Loucy (cell line): ENCODE results near the gene RBFOX2.

ENCODE experiments used
- H2AFZ ChIP-seq: fragments of 200-600 bp; sonication (generic); 2 replicates; pipeline ENCODE4 v1.6.0; 2016; ENCODE audit warnings: antibody characterized with exemption, mild to moderate bottlenecking, low read length, moderate library complexity
- H3F3A ChIP-seq: fragments of 200-600 bp; 2 replicates; pipeline ENCODE4 v1.6.0; 2016; ENCODE audit warnings: antibody characterized with exemption, low read depth, mild to moderate bottlenecking
- H3K27me3 ChIP-seq: fragments of 200-600 bp; sonication (generic); 2 replicates; pipeline ENCODE4 v1.6.1; 2014; ENCODE audit warnings: low read length, mild to moderate bottlenecking; ENCODE audit not compliant: insufficient read depth, poor library complexity, severe bottlenecking
- H3K36me3 ChIP-seq: fragments of 200-600 bp; sonication (generic); 2 replicates; pipeline ENCODE4 v1.6.1; 2016; ENCODE audit warnings: low read length; ENCODE audit not compliant: insufficient read depth
- H3K4me1 ChIP-seq: fragments of 200-600 bp; sonication (generic); 2 replicates; pipeline ENCODE4 v1.5.1; 2014; ENCODE audit warnings: low read length, mild to moderate bottlenecking; ENCODE audit not compliant: insufficient read depth, poor library complexity, severe bottlenecking
- H3K4me2 ChIP-seq: fragments of 200-600 bp; sonication (generic); 2 replicates; pipeline ENCODE4 v1.6.0; 2014; ENCODE audit warnings: antibody characterized with exemption, low read length, low read depth, mild to moderate bottlenecking; ENCODE audit not compliant: poor library complexity, severe bottlenecking
- H3K4me3 ChIP-seq: fragments of 200-600 bp; sonication (generic); 2 replicates; pipeline ENCODE4 v1.5.1; 2014; ENCODE audit warnings: low read length, mild to moderate bottlenecking, mixed read lengths; ENCODE audit not compliant: poor library complexity, severe bottlenecking
- H3K79me2 ChIP-seq: fragments of 200-600 bp; sonication (generic); 2 replicates; pipeline ENCODE4 v1.6.1; 2014; ENCODE audit warnings: low read length; ENCODE audit not compliant: insufficient read depth
- H3K9ac ChIP-seq: fragments of 200-600 bp; sonication (generic); 2 replicates; pipeline ENCODE4 v1.6.0; 2014; ENCODE audit warnings: mild to moderate bottlenecking, low read depth, low read length, moderate library complexity; ENCODE audit not compliant: poor library complexity, severe bottlenecking
- H3K9me2 ChIP-seq: fragments of 200-600 bp; sonication (generic); replicated peaks from 2 replicates; pipeline ENCODE4 v1.6.1; 2016; ENCODE audit warnings: low read depth, low read length, mixed read lengths
- H3K9me3 ChIP-seq: fragments of 200-600 bp; sonication (generic); 2 replicates; pipeline ENCODE4 v1.6.1; 2014; ENCODE audit warnings: mild to moderate bottlenecking, antibody characterized with exemption, low read length, low read depth; ENCODE audit not compliant: insufficient read depth
- H4K20me1 ChIP-seq: fragments of 200-600 bp; sonication (generic); 2 replicates; pipeline ENCODE4 v1.6.0; 2014; ENCODE audit warnings: antibody characterized with exemption, low read length, mild to moderate bottlenecking; ENCODE audit not compliant: insufficient read depth, poor library complexity, severe bottlenecking
- CTCF ChIP-seq: fragments of 200-600 bp; sonication (generic); conservative IDR thresholded peaks from 2 replicates; pipeline ENCODE4 v1.5.1; 2014; ENCODE audit warnings: mild to moderate bottlenecking, antibody characterized with exemption, low read length
- EZH2phosphoT487 ChIP-seq: fragments of 200-600 bp; IDR thresholded peaks from 2 replicates; pipeline ENCODE4 v1.6.1; 2018; ENCODE audit warnings: antibody characterized with exemption, mild to moderate bottlenecking, moderate library complexity, borderline replicate concordance

Gene RBFOX2

GRCh38 chr22:35904752-35905151 lies 123.9 kb downstream of the RBFOX2 start:
- Histone ChIP-seq H3K9me2 (no peaks in the 10 kb centered on the region), H3F3A (peaks cover 20% of the 10 kb centered on the region), H3K36me3 (no peaks in the 10 kb centered on the region), H3K4me2 (no peak overlapping the region), H3K27me3 (no peaks in the 10 kb centered on the region), H3K4me1 (peaks cover 54% of the 10 kb centered on the region), H4K20me1 (no peaks in the 10 kb centered on the region), H2AFZ (no peak overlapping the region), H3K4me3 (no peak overlapping the region), H3K79me2 (peaks cover 7% of the 10 kb centered on the region), H3K9ac (no peak overlapping the region), H3K9me3 (no peaks in the 10 kb centered on the region)
- TF ChIP-seq CTCF (no peak), EZH2phosphoT487 (no peak)

- no peak overlapping the region for H2AFZ ChIP-seq
- H3F3A ChIP-seq: peaks cover 20% of the 10 kb centered on the region
- H3K79me2 ChIP-seq: peaks cover 7% of the 10 kb centered on the region
- no peak overlapping the region for H3K4me3 ChIP-seq
- no peaks in the 10 kb centered on the region for H4K20me1 ChIP-seq
- peak overlapping the region; percentile 12 for H3K4me2 ChIP-seq
- no peak overlapping the region for H3K9ac ChIP-seq
- TF ChIP-seq CTCF: no peak
- no peak for TF ChIP-seq EZH2phosphoT487
- no peaks in the 10 kb centered on the region for H3K27me3 ChIP-seq
- no peaks in the 10 kb centered on the region for H3K9me3 ChIP-seq
- H3K4me1 ChIP-seq: peaks cover 59% of the 10 kb centered on the region
- no peaks in the 10 kb centered on the region for H3K36me3 ChIP-seq
- H3K9me2 ChIP-seq: no peaks in the 10 kb centered on the region
Observed at GRCh38 chr22:35904336-35904692, 124.3 kb downstream of the RBFOX2 start.

DNA sequence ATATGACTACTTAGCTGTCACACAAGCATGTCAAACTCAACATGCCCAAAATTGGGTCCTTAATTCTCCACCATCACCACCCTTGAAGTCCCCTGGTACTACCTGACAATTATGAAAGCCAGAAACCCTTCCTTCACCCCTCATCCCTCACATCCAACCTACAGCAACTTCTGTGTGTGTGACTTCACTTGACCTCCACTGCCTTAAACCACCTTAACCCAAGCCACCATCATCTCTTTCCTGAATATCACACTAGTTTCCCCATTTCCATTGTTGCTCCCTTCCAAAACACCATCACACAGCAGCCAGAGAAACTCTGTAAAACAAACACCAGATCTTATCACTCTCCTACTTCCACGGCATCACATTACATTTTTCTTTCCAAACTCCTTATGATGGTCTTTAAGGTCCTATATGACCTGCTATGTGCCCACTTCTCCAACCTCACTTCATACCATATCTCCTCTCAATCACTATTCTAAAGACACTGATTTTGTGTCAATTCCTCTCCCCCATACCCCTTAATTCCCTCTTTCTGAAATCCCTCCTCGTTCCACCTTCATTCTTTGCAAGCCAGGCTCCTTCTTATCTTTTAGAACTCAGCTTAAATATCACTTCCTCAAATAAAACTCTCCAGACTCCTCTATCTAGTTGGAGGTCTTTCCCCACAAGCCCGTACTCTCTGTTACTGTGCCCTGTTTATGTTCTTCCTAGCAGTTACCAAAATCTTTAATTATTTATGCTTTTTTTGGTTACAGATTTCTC lies 124.9 kb downstream of the RBFOX2 start:
- peaks cover 20% of the 10 kb centered on the region for H3F3A ChIP-seq
- H3K4me3 ChIP-seq: no peak overlapping the region
- H3K79me2 ChIP-seq: peaks cover 7% of the 10 kb centered on the region
- TF ChIP-seq CTCF (no peak), EZH2phosphoT487 (no peak)
- H3K27me3 ChIP-seq: no peaks in the 10 kb centered on the region
- H3K9me3 ChIP-seq: no peaks in the 10 kb centered on the region
- H3K4me1 ChIP-seq: peaks cover 62% of the 10 kb centered on the region
- H4K20me1 ChIP-seq: no peaks in the 10 kb centered on the region
- H3K9me2 ChIP-seq: no peaks in the 10 kb centered on the region
- H3K9ac ChIP-seq: no peak overlapping the region
- H3K36me3 ChIP-seq: no peaks in the 10 kb centered on the region
- no peak overlapping the region for H2AFZ ChIP-seq
- H3K4me2 ChIP-seq: peak overlapping the region; percentile 12
